ENCODE data around the gene FNIP2.

FNIP2 gene

GRCh38 chr4:158929939-158930638, 161.3 kb downstream of the FNIP2 start:
- Histone ChIP-seq H3K9ac (no peak overlapping the region), H3K4me2 (no peak overlapping the region), H3K27ac (no peak overlapping the region), H4K20me1 (no peaks in the 10 kb centered on the region), H3K9me3 (peaks cover 15% of the 10 kb centered on the region), H3K4me1 (no peaks in the 10 kb centered on the region; the same call in 1 of the 2 replicates), H3K27me3 (no peaks in the 10 kb centered on the region), H3K36me3 (no peaks in the 10 kb centered on the region), H3K4me3 (no peak overlapping the region)
- no peak for TF ChIP-seq Cebpa-rat (IDR thresholded peaks at IDR 0.05)

GRCh38 chr4:158930639-158930972, 161.8 kb downstream of the FNIP2 start:
- Histone ChIP-seq H3K36me3 (no peaks in the 10 kb centered on the region), H3K9me3 (peaks cover 15% of the 10 kb centered on the region), H3K4me3 (no peak overlapping the region), H3K27ac (no peak overlapping the region), H4K20me1 (no peaks in the 10 kb centered on the region), H3K27me3 (no peaks in the 10 kb centered on the region), H3K4me1 (no peaks in the 10 kb centered on the region; the same call in 1 of the 2 replicates), H3K4me2 (no peak overlapping the region), H3K9ac (no peak overlapping the region)
- no peak for TF ChIP-seq Cebpa-rat (IDR thresholded peaks at IDR 0.05)

GRCh38 chr4:158933236-158933635, 164.4 kb downstream of the FNIP2 start:
- Histone ChIP-seq H3K9me3 (peaks cover 10% of the 10 kb centered on the region), H3K27ac (no peak overlapping the region), H3K4me1 (peaks cover 13% of the 10 kb centered on the region), H3K36me3 (no peaks in the 10 kb centered on the region), H3K27me3 (no peaks in the 10 kb centered on the region), H3K4me2 (no peak overlapping the region), H4K20me1 (no peaks in the 10 kb centered on the region), H3K9ac (no peak overlapping the region), H3K4me3 (no peak overlapping the region)
- no peak for TF ChIP-seq Cebpa-rat (IDR thresholded peaks at IDR 0.05)

- Histone ChIP-seq H3K4me1 (peaks cover 13% of the 10 kb centered on the region), H3K9ac (no peak overlapping the region), H3K27me3 (no peaks in the 10 kb centered on the region), H3K36me3 (no peaks in the 10 kb centered on the region), H3K4me2 (no peak overlapping the region), H3K27ac (no peak overlapping the region), H3K4me3 (no peak overlapping the region), H4K20me1 (no peaks in the 10 kb centered on the region), H3K9me3 (no peaks in the 10 kb centered on the region)
- no peak for TF ChIP-seq Cebpa-rat (IDR thresholded peaks at IDR 0.05)
These were observed 166.3 kb downstream of the FNIP2 start for GRCh38 chr4:158934996-158935669.

- Histone ChIP-seq H3K4me2 (no peak overlapping the region), H3K27me3 (no peaks in the 10 kb centered on the region), H3K9ac (no peak overlapping the region), H3K4me3 (no peak overlapping the region), H3K36me3 (no peaks in the 10 kb centered on the region), H4K20me1 (no peaks in the 10 kb centered on the region), H3K9me3 (no peaks in the 10 kb centered on the region), H3K27ac (no peak overlapping the region), H3K4me1 (peaks cover 13% of the 10 kb centered on the region)
- TF ChIP-seq Cebpa-rat (IDR thresholded peaks at IDR 0.05), result no peak
These were observed 167.4 kb downstream of the FNIP2 start for GRCh38 chr4:158936238-158936637.

GRCh38 chr4:158938220-158939044, 169.6 kb downstream of the FNIP2 start:
- peaks cover 13% of the 10 kb centered on the region for H3K4me1 ChIP-seq
- no peaks in the 10 kb centered on the region for H3K9me3 ChIP-seq
- TF ChIP-seq Cebpa-rat (IDR thresholded peaks at IDR 0.05), result no peak
- H3K4me3 ChIP-seq, result no peak overlapping the region
- H3K4me2 ChIP-seq, result no peak overlapping the region
- H4K20me1 ChIP-seq, result no peaks in the 10 kb centered on the region
- no peak overlapping the region for H3K9ac ChIP-seq
- no peak overlapping the region for H3K27ac ChIP-seq
- no peaks in the 10 kb centered on the region for H3K27me3 ChIP-seq
- H3K36me3 ChIP-seq, result no peaks in the 10 kb centered on the region

- H4K20me1 ChIP-seq, result no peaks in the 10 kb centered on the region
- H3K27me3 ChIP-seq, result no peaks in the 10 kb centered on the region
- H3K36me3 ChIP-seq, result no peaks in the 10 kb centered on the region
- no peak for TF ChIP-seq Cebpa-rat (IDR thresholded peaks at IDR 0.05)
- no peak overlapping the region for H3K27ac ChIP-seq
- H3K4me3 ChIP-seq, result no peak overlapping the region
- H3K9ac ChIP-seq, result no peak overlapping the region
- peaks cover 13% of the 10 kb centered on the region for H3K4me1 ChIP-seq
- no peak overlapping the region for H3K4me2 ChIP-seq
- no peaks in the 10 kb centered on the region for H3K9me3 ChIP-seq
These were observed 171.4 kb downstream of the FNIP2 start for GRCh38 chr4:158940271-158940670.

- no peak for TF ChIP-seq Cebpa-rat (IDR thresholded peaks at IDR 0.05)
- Histone ChIP-seq H3K27ac (no peak overlapping the region), H3K4me2 (no peak overlapping the region)
These were observed 172.5 kb downstream of the FNIP2 start for GRCh38 chr4:158941321-158941720.

GRCh38 chr4:158941895-158942294, 173.1 kb downstream of the FNIP2 start:
- no peak for TF ChIP-seq Cebpa-rat (IDR thresholded peaks at IDR 0.05)
- H3K36me3 ChIP-seq, result no peaks in the 10 kb centered on the region

More at GRCh38 chr4:158941321-158941720, 172.5 kb downstream of the FNIP2 start:
- no peak overlapping the region for H3K9ac ChIP-seq
- H4K20me1 ChIP-seq, result no peaks in the 10 kb centered on the region
- H3K4me3 ChIP-seq, result no peak overlapping the region
- no peaks in the 10 kb centered on the region for H3K27me3 ChIP-seq
- no peaks in the 10 kb centered on the region for H3K36me3 ChIP-seq
- H3K4me1 ChIP-seq, result peaks cover 13% of the 10 kb centered on the region
- H3K9me3 ChIP-seq, result no peaks in the 10 kb centered on the region

More at GRCh38 chr4:158941895-158942294, 173.1 kb downstream of the FNIP2 start:
- H3K4me2 ChIP-seq, result no peak overlapping the region
- H3K27ac ChIP-seq, result no peak overlapping the region
- H4K20me1 ChIP-seq, result no peaks in the 10 kb centered on the region
- no peak overlapping the region for H3K9ac ChIP-seq
- H3K4me1 ChIP-seq, result peaks cover 9% of the 10 kb centered on the region
- no peaks in the 10 kb centered on the region for H3K27me3 ChIP-seq
- no peak overlapping the region for H3K4me3 ChIP-seq
- H3K9me3 ChIP-seq, result no peaks in the 10 kb centered on the region

Measured in BLaER1 (cell line).